Gastroesophageal sphincter (tissue), 3 donors: ENCODE results near the gene NUP160.

Experiments
- EP300 ChIP-seq: sonication (generic); formaldehyde crosslinking; IDR thresholded peaks from one replicate; pipeline ENCODE4 v1.6.1; 2017; ENCODE audit warnings: antibody characterized with exemption, mild to moderate bottlenecking
- POLR2A ChIP-seq, 2 donors: fragments of 450-650 bp; IDR thresholded peaks; one replicate each; pipeline ENCODE4 v1.6.1; 2017; ENCODE audit warnings: antibody characterized with exemption in 2 of 2, mild to moderate bottlenecking in 2 of 2, moderate library complexity in 1 of 2
- POLR2AphosphoS5 ChIP-seq: sonication (generic); formaldehyde crosslinking; IDR thresholded peaks from one replicate; pipeline ENCODE4 v1.6.1; 2017; ENCODE audit warnings: antibody characterized with exemption
- TF ChIP-seq, protein P1 (sequence below), 4 experiments: fragments of 200-600 bp in 2 of 4; fragments of 450-650 bp in 2 of 4; sonication (generic) in 1 of 4; IDR thresholded peaks; one replicate each; pipeline ENCODE4 v1.5.1; 2017 to 2019; ENCODE audit warnings: antibody characterized with exemption in 4 of 4, mild to moderate bottlenecking in 2 of 4, moderate library complexity in 2 of 4

DNA sequence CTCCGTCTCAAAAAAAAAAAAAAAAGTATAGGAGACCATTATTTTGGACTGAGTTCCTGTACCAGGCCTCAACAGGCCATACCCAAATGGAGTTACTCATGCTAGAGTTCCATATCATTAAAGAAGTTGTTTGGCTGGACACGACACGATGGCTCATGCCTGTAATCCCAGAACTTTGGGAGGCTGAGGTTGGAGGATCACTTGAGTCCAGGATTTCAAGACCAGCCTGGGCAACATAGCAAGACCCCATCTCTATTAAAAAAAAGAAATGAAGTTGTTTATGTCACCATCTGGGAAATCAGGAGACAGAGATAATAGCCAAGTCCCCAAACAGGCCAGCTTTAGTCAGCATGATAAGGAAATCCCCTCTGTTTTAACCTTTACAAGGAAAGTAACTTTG, 74.3 kb downstream of the NUP160 start:
- TF ChIP-seq, protein P1, sequence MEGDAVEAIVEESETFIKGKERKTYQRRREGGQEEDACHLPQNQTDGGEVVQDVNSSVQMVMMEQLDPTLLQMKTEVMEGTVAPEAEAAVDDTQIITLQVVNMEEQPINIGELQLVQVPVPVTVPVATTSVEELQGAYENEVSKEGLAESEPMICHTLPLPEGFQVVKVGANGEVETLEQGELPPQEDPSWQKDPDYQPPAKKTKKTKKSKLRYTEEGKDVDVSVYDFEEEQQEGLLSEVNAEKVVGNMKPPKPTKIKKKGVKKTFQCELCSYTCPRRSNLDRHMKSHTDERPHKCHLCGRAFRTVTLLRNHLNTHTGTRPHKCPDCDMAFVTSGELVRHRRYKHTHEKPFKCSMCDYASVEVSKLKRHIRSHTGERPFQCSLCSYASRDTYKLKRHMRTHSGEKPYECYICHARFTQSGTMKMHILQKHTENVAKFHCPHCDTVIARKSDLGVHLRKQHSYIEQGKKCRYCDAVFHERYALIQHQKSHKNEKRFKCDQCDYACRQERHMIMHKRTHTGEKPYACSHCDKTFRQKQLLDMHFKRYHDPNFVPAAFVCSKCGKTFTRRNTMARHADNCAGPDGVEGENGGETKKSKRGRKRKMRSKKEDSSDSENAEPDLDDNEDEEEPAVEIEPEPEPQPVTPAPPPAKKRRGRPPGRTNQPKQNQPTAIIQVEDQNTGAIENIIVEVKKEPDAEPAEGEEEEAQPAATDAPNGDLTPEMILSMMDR (IDR thresholded peaks at IDR 0.05), result no peak
- TF ChIP-seq POLR2AphosphoS5 (no peak), EP300 (no peak), POLR2A (IDR thresholded peaks at IDR 0.05) (no peak)
